ENCODE measurements around the gene XCL1. TPM values are rescaled to one million over a fixed set of nuclear protein-coding genes. Genes with fewer than 3 reads are reported as not detected.
"Not testable (repeated sequence)": the region's sequence is repeated elsewhere in the genome, so short reads cannot be mapped to it uniquely, and the experiment has no call there.

XCL1 gene
- total RNA-seq, 2 donors from 2014 or later, result not detected

GRCh38 chr1:168545678-168546552, 30.5 kb upstream of the XCL1 start:
- H3K27me3 ChIP-seq; intact Hi-C loops (cut with DNase I); H3K4me1 ChIP-seq; H3K9me3 ChIP-seq; H3K36me3 ChIP-seq (replicated peaks in 1 of 2; ENCODE audit: insufficient read depth in 1 of 2, low read depth in 2 of 2); H3K4me3 ChIP-seq; H3K27ac ChIP-seq: not testable (repeated sequence)
- peak; percentile 62 for ATAC-seq
- WGBS, 2 donors, result 43 to 49% methylated on average over 7 of the region's 7 CpGs
- peak in 2 of 4 donors; percentile 14 to 28 for DNase-seq
- TF ChIP-seq, protein P1, sequence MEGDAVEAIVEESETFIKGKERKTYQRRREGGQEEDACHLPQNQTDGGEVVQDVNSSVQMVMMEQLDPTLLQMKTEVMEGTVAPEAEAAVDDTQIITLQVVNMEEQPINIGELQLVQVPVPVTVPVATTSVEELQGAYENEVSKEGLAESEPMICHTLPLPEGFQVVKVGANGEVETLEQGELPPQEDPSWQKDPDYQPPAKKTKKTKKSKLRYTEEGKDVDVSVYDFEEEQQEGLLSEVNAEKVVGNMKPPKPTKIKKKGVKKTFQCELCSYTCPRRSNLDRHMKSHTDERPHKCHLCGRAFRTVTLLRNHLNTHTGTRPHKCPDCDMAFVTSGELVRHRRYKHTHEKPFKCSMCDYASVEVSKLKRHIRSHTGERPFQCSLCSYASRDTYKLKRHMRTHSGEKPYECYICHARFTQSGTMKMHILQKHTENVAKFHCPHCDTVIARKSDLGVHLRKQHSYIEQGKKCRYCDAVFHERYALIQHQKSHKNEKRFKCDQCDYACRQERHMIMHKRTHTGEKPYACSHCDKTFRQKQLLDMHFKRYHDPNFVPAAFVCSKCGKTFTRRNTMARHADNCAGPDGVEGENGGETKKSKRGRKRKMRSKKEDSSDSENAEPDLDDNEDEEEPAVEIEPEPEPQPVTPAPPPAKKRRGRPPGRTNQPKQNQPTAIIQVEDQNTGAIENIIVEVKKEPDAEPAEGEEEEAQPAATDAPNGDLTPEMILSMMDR (IDR thresholded peaks at IDR 0.05), result peak in 5 of 7 experiments; percentile 8 to 68 (median 24)

DNA sequence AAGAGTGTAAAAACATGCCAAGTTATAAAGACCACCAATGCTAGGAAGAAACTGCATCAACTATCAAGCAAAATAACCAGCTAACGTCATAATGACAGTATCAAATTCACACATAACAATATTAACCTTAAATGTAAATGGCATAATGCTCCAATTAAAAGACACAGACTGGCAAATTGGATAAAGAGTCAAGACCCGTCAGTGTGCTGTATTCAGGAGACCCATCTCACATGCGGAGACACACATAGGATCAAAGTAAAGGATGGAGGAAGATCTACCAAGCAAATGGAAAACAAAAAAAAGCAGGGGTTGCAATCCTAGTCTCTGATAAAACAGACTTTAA, 29.9 kb upstream of the XCL1 start:
- H3K27ac ChIP-seq; ATAC-seq; H3K9me3 ChIP-seq; H3K27me3 ChIP-seq; H3K36me3 ChIP-seq (replicated peaks in 1 of 2; ENCODE audit: insufficient read depth in 1 of 2, low read depth in 2 of 2); H3K4me1 ChIP-seq; intact Hi-C loops (cut with DNase I); H3K4me3 ChIP-seq; DNase-seq: not testable (repeated sequence)
- 90 to 91% methylated on average over 3 of the region's 3 CpGs for WGBS, 2 donors

- intact Hi-C loops (cut with DNase I), result no loop called here
- peaks cover 18% of the 10 kb centered on the region for H3K4me1 ChIP-seq
- H3K27me3 ChIP-seq, result no peaks in the 10 kb centered on the region
- DNase-seq (no peak), ATAC-seq (no peak)
- 41 to 58% methylated on average over 1 of the region's 1 CpG for WGBS, 2 donors
- no peak overlapping the region for H3K4me3 ChIP-seq
- no peak overlapping the region for H3K27ac ChIP-seq
- no peaks in the 10 kb centered on the region for H3K9me3 ChIP-seq
- TF ChIP-seq POLR2A (IDR thresholded peaks at IDR 0.05), result no peak
- TF ChIP-seq, protein P1 (IDR thresholded peaks at IDR 0.05), result no peak
- H3K36me3 ChIP-seq (replicated peaks in 1 of 2; ENCODE audit: insufficient read depth in 1 of 2, low read depth in 2 of 2), result no peaks in the 10 kb centered on the region
Measured at GRCh38 chr1:168550971-168551370, 25.4 kb upstream of the XCL1 start.

DNA sequence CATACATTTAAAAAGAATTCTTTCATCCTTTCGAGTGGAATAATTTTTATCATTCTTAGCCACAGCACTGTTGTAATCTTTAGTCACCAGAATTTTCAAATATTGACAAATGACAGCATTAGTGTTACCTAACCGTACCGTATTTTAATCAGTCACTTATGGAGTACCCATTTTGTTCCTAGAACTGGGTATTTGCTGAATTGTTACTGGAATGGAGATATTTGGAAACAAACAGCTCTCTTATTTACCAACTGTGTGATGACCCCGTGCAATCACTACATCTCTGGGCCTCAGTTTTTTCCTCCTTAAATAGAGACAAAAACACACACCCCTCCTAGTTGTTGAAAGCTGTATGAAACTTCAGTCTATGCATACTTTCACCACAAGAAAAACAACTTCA, 24.7 kb upstream of the XCL1 start:
- no peak overlapping the region for H3K27ac ChIP-seq
- no peak overlapping the region for H3K4me3 ChIP-seq
- no peaks in the 10 kb centered on the region for H3K9me3 ChIP-seq
- H3K36me3 ChIP-seq (replicated peaks in 1 of 2; ENCODE audit: insufficient read depth in 1 of 2, low read depth in 2 of 2), result no peaks in the 10 kb centered on the region
- TF ChIP-seq POLR2A (IDR thresholded peaks at IDR 0.05), result no peak
- TF ChIP-seq, protein P1 (IDR thresholded peaks at IDR 0.05), result no peak
- 14 to 20% methylated on average over 4 of the region's 4 CpGs for WGBS, 2 donors
- ATAC-seq, result peak; percentile 90
- H3K27me3 ChIP-seq, result no peaks in the 10 kb centered on the region
- intact Hi-C loops (cut with DNase I), result no loop called here
- DNase-seq, result no peak
- peaks cover 18% of the 10 kb centered on the region for H3K4me1 ChIP-seq

DNA sequence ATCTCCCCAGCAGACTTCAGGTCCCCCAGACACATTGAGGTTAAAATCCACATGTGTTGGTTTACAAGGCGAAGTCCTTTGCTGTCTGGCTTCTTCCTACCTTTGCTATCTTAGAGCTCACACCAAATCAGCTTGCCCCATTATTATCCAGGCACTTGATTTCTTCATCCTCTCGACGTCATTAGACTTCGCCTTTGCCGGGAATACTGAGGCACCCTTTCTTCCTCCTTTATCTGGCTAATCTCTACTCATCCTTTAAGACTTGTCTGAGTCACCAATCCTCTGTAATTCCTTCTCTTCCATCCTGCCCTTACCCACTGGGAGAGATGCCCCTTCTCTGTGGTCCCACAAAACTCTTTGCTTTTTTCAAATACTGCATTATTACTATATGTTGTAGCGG, 23.4 kb upstream of the XCL1 start:
- DNase-seq, result no peak
- Histone ChIP-seq H3K9me3 (no peaks in the 10 kb centered on the region), H3K27ac (no peak overlapping the region), H3K36me3 (replicated peaks in 1 of 2; ENCODE audit: insufficient read depth in 1 of 2, low read depth in 2 of 2) (no peaks in the 10 kb centered on the region), H3K4me3 (no peak overlapping the region), H3K4me1 (peaks cover 18% of the 10 kb centered on the region), H3K27me3 (no peaks in the 10 kb centered on the region)
- WGBS, 2 donors, result 78 to 86% methylated on average over 6 of the region's 6 CpGs
- intact Hi-C loops (cut with DNase I), result no loop called here
- ATAC-seq, result no peak
- no peak for TF ChIP-seq POLR2A (IDR thresholded peaks at IDR 0.05)
- TF ChIP-seq, protein P1 (IDR thresholded peaks at IDR 0.05), result no peak
